ENCODE measurements around the gene CLCN2. TPM values are rescaled to one million over a fixed set of nuclear protein-coding genes. Genes with fewer than 3 reads are reported as not detected.
A peak's percentile ranks its signal among the peaks of the same experiment; 100 is the strongest.

The CLCN2 gene
- total RNA-seq, 1 donor from 2014 or later, result 24.9 TPM

GRCh38 chr3:184373422-184373821 is 12.0 kb upstream of the CLCN2 start:
- peaks cover 24% of the 10 kb centered on the region for H3K27me3 Mint-ChIP-seq
- TF ChIP-seq CTCF (conservative IDR thresholded peaks at IDR 0.05), result no peak
- no peak for DNase-seq (ENCODE audit: extremely low spot score, unreplicated experiment)
- peaks cover 31% of the 10 kb centered on the region for H3K4me1 Mint-ChIP-seq (ENCODE audit: unreplicated experiment)
- no peak overlapping the region for H3K27ac Mint-ChIP-seq
- no peak overlapping the region for H3K4me3 Mint-ChIP-seq
- H3K9me3 Mint-ChIP-seq, result no peaks in the 10 kb centered on the region
- peaks cover 18% of the 10 kb centered on the region for H3K36me3 Mint-ChIP-seq

GRCh38 chr3:184372911-184373310 is 11.5 kb upstream of the CLCN2 start:
- H3K4me1 Mint-ChIP-seq (ENCODE audit: unreplicated experiment), result peaks cover 29% of the 10 kb centered on the region
- H3K4me3 Mint-ChIP-seq, result no peak overlapping the region
- no peaks in the 10 kb centered on the region for H3K9me3 Mint-ChIP-seq
- peaks cover 22% of the 10 kb centered on the region for H3K27me3 Mint-ChIP-seq
- DNase-seq (ENCODE audit: extremely low spot score, unreplicated experiment), result no peak
- no peak for TF ChIP-seq CTCF (conservative IDR thresholded peaks at IDR 0.05)
- H3K27ac Mint-ChIP-seq, result no peak overlapping the region
- peaks cover 21% of the 10 kb centered on the region for H3K36me3 Mint-ChIP-seq

- peaks cover 22% of the 10 kb centered on the region for H3K27me3 Mint-ChIP-seq
- H3K4me3 Mint-ChIP-seq, result peak overlapping the region; percentile 56
- TF ChIP-seq CTCF (conservative IDR thresholded peaks at IDR 0.05), result no peak
- peaks cover 24% of the 10 kb centered on the region for H3K36me3 Mint-ChIP-seq
- no peak for DNase-seq (ENCODE audit: extremely low spot score, unreplicated experiment)
- H3K4me1 Mint-ChIP-seq (ENCODE audit: unreplicated experiment), result peaks cover 28% of the 10 kb centered on the region
- H3K27ac Mint-ChIP-seq, result no peak overlapping the region
- no peaks in the 10 kb centered on the region for H3K9me3 Mint-ChIP-seq
Observed at GRCh38 chr3:184372296-184372821, 11.0 kb upstream of the CLCN2 start.

GRCh38 chr3:184371570-184372018 is 10.2 kb upstream of the CLCN2 start:
- DNase-seq (ENCODE audit: extremely low spot score, unreplicated experiment), result no peak
- Mint-ChIP-seq H3K4me3 (peak overlapping the region; percentile 56), H3K4me1 (ENCODE audit: unreplicated experiment) (peaks cover 33% of the 10 kb centered on the region), H3K36me3 (peaks cover 30% of the 10 kb centered on the region), H3K27me3 (peaks cover 18% of the 10 kb centered on the region), H3K9me3 (no peaks in the 10 kb centered on the region), H3K27ac (peak overlapping the region; percentile 82)
- peak; percentile 94 for TF ChIP-seq CTCF (conservative IDR thresholded peaks at IDR 0.05)

DNA sequence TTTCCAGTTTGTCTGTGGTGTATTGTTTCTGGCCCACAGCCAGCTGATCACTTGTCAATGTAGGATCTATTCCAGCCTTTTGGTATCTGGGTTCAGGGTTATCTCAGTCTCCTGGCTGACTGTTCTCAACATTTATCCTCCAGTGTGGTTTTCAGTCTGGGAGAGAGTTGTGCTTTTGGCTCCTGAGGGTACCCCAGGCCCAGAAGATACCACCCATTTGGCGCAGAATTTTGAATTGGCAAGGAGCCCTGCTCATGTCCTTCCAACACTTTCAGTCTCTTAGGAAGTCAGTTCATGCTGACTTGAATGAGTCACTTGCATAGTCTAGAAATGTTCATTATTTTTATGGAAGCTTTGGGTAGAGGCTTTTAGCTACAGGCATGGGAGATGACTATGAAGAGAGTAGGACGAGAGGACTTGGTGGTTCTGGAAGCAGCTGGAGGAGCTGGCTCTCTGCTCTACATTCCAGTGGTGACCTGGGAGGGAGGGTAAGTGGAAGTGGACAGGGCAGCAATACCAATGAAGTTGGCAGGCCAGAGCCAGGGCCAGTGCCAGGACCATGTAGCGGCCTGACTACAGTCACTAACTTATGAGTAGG is 7.3 kb upstream of the CLCN2 start:
- no peak for DNase-seq (ENCODE audit: extremely low spot score, unreplicated experiment)
- Mint-ChIP-seq H3K27ac (no peak overlapping the region), H3K9me3 (no peaks in the 10 kb centered on the region), H3K4me3 (no peak overlapping the region), H3K4me1 (ENCODE audit: unreplicated experiment) (peaks cover 36% of the 10 kb centered on the region), H3K27me3 (peaks cover 4% of the 10 kb centered on the region), H3K36me3 (peaks cover 45% of the 10 kb centered on the region)
- TF ChIP-seq CTCF (conservative IDR thresholded peaks at IDR 0.05), result no peak

Data from type B pancreatic cell (in vitro differentiated cells).